ENCODE data around the gene QKI. TPM values are rescaled to one million over a fixed set of nuclear protein-coding genes. Genes with fewer than 3 reads are reported as not detected.

QKI gene
- total RNA-seq, 1 donor from 2014 or later: 449 TPM

DNA sequence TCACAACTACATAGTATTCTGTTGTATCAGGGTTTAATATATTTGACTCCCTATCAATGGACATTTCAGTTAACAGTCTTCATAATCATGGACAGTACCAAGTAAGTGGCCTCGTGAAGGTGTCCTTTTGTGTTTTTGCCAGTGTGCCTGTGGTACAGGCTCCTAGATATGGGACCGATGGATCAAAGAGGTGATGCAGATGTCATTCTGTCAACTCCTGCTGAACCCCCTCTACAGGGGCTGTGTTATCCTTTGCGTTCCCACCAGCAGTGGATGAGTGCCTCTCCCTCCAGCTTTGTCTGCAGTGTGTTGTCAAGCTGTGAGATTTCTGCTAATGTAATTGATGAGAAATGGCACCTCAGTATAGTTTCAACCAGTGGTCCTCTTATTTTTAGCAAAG lies 210.7 kb downstream of the QKI start:
- Histone ChIP-seq H3K27ac (replicated peaks) (no peak overlapping the region), H3K9me3 (replicated peaks) (peaks cover 8% of the 10 kb centered on the region), H3K4me3 (no peak overlapping the region), H3K27me3 (ENCODE audit: low read depth) (no peaks in the 10 kb centered on the region), H3K4me1 (no peaks in the 10 kb centered on the region), H3K36me3 (no peaks in the 10 kb centered on the region)
- intact Hi-C loops (cut with micrococcal nuclease): no loop called here
- DNase-seq: no peak
- TF ChIP-seq, protein P1, sequence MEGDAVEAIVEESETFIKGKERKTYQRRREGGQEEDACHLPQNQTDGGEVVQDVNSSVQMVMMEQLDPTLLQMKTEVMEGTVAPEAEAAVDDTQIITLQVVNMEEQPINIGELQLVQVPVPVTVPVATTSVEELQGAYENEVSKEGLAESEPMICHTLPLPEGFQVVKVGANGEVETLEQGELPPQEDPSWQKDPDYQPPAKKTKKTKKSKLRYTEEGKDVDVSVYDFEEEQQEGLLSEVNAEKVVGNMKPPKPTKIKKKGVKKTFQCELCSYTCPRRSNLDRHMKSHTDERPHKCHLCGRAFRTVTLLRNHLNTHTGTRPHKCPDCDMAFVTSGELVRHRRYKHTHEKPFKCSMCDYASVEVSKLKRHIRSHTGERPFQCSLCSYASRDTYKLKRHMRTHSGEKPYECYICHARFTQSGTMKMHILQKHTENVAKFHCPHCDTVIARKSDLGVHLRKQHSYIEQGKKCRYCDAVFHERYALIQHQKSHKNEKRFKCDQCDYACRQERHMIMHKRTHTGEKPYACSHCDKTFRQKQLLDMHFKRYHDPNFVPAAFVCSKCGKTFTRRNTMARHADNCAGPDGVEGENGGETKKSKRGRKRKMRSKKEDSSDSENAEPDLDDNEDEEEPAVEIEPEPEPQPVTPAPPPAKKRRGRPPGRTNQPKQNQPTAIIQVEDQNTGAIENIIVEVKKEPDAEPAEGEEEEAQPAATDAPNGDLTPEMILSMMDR (IDR thresholded peaks at IDR 0.05; ENCODE audit: borderline replicate concordance): no peak

DNA sequence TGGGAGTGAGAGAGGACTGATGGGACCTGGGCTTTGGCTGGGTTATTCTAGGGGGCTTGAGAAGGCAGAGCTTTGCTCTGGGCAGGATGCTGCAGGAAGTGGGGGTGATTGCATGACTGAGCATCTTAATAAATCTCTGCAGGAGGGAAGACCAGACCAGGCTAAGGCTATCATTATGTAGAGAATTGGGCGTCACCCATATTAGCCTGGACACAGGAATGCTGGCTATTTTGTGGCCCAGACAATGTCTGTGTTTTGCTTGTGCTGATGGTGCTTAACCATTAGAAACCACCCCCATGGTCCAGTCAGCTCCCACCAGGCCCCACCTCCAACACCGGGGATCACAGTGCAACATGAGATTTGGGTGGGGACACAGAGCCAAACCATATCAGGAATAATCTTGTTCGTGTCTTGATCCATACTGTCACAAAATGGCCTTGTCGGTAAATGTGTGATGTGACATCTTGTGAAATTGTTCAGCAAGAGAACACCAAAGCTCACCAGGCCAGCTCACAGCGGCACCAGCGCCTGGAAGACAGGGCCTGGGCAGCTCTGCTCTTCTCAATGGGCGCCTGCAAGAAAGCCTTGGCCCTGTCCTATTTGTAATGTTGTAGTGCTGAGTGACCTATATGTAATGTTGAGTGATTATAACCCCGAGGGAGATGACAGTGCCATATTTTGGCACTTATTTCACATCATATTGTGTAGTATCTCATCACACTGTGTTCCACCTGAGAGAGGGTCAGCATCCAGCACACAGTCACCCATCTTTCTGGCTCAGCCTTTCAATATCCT lies 211.8 kb downstream of the QKI start:
- no peak for DNase-seq
- intact Hi-C loops (cut with micrococcal nuclease): no loop called here

DNA sequence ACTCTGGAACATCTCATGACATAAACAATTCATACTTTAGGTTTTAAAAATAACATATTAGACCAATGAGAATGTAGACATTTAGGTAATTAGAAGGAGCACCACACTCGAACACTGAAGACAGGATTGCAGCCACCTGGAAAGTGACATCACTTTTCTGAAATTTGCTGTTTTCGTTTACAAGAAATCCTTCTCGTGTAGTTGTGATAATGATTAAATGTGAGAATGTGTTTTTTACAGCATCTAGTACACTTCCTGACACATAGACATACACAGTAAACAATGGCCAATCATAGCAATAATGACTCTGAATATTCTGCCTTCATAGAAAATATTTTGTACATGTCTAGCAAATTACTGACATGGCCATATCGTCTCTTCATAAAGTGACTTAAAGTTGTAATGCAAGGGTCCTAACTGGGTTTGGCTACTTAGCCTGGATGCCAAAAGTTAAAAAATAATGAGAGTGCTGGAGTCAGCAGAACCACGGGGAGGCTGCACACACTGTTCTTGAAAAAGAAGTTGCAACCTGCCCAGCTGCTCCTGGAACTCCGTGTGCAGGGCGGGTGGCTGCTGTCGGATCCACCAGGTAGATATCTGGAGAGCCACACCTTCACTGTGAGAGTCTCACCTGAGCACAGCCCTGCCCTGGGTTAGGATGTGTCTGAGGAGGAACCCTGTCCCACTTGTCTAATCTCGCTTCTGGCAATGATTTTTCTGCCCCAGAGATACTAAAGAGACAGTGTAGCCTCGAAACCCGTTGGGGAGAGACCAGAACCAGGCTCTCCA lies 212.9 kb downstream of the QKI start:
- intact Hi-C loops (cut with micrococcal nuclease): no loop called here
- Histone ChIP-seq H3K27ac (replicated peaks) (no peak overlapping the region), H3K4me3 (no peak overlapping the region), H3K36me3 (no peaks in the 10 kb centered on the region), H3K27me3 (ENCODE audit: low read depth) (peaks cover 20% of the 10 kb centered on the region), H3K4me1 (no peaks in the 10 kb centered on the region), H3K9me3 (replicated peaks) (peaks cover 8% of the 10 kb centered on the region)
- DNase-seq: no peak
- TF ChIP-seq, protein P1 (IDR thresholded peaks at IDR 0.05; ENCODE audit: borderline replicate concordance): no peak

More for the DNA sequence above, 211.8 kb downstream of the QKI start:
- no peak overlapping the region for H3K27ac ChIP-seq (replicated peaks)
- H3K4me3 ChIP-seq: no peak overlapping the region
- no peaks in the 10 kb centered on the region for H3K4me1 ChIP-seq
- TF ChIP-seq, protein P1 (IDR thresholded peaks at IDR 0.05; ENCODE audit: borderline replicate concordance): no peak
- H3K36me3 ChIP-seq: no peaks in the 10 kb centered on the region
- peaks cover 8% of the 10 kb centered on the region for H3K9me3 ChIP-seq (replicated peaks)
- peaks cover 9% of the 10 kb centered on the region for H3K27me3 ChIP-seq (ENCODE audit: low read depth)

Data from left ventricle myocardium inferior (tissue), 1 donor.